IgD-negative memory B cell (primary cell): ENCODE measurements around the gene AMBP. TPM values are rescaled to one million over a fixed set of nuclear protein-coding genes. Genes with fewer than 3 reads are reported as not detected.
"Not testable (repeated sequence)": the region's sequence is repeated elsewhere in the genome, so short reads cannot be mapped to it uniquely, and the experiment has no call there.

Experiments
- H3K27ac Mint-ChIP-seq, 3 donors: one replicate each; pipeline ENCODE4 v1.8.0; 2020 to 2022; ENCODE audit warnings: mild to moderate bottlenecking in 3 of 3, mixed read lengths in 3 of 3, moderate library complexity in 1 of 3
- H3K27me3 Mint-ChIP-seq: one replicate; pipeline ENCODE4 v1.8.0; 2021; ENCODE audit warnings: mixed read lengths
- H3K36me3 Mint-ChIP-seq: one replicate; pipeline ENCODE4 v1.8.0; 2020; ENCODE audit warnings: mild to moderate bottlenecking, mixed read lengths
- H3K4me1 Mint-ChIP-seq, 3 donors: one replicate each; pipeline ENCODE4 v1.8.0; 2020 to 2022; ENCODE audit warnings: mixed read lengths in 3 of 3, mild to moderate bottlenecking in 1 of 3
- H3K4me3 Mint-ChIP-seq, 4 donors: one replicate each; pipeline ENCODE4 v1.8.0; 2020 to 2022; ENCODE audit warnings: mild to moderate bottlenecking in 4 of 4, mixed read lengths in 4 of 4, moderate library complexity in 3 of 4
- H3K9me3 Mint-ChIP-seq, 3 donors: one replicate each; pipeline ENCODE4 v1.8.0; 2020 to 2021; ENCODE audit warnings: mixed read lengths in 3 of 3, mild to moderate bottlenecking in 1 of 3
- polyA plus RNA-seq: library from polyadenylated mRNA; unstranded; fragments of 300-500 nt; fragmentation: Illumina TruSeq; gene quantifications from one replicate; pipeline ENCODE4 v1.2.3, GENCODE V29; 2021

AMBP gene
- polyA plus RNA-seq, 1 donor from 2014 or later: not detected

DNA sequence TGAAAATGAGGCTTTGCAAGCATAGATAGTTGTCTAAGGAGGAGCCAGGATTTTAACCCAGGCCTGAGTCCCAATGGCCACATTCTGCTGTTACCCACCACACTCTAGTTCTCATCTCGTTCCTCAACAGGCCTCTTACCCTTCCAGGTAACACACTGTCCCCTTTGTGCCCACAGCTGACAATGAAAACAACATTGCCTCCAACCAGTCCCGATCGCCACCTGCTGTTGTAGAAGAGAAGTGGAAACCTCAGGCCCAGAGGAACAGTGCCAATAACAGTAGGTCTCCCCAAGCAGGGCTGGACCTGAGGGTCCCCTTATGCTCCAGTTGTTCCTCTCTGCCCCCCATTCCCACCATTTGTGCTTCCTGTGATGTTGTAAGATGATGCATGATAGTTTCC lies 30.4 kb downstream of the AMBP start:
- Mint-ChIP-seq H3K9me3 (no peaks in the 10 kb centered on the region), H3K4me3 (no peak overlapping the region), H3K27me3 (no peaks in the 10 kb centered on the region), H3K36me3 (peaks cover 2% of the 10 kb centered on the region), H3K4me1 (peaks cover 0 to 3% (median 0%) of the 10 kb centered on the region in 3 donors), H3K27ac (no peak overlapping the region)

DNA sequence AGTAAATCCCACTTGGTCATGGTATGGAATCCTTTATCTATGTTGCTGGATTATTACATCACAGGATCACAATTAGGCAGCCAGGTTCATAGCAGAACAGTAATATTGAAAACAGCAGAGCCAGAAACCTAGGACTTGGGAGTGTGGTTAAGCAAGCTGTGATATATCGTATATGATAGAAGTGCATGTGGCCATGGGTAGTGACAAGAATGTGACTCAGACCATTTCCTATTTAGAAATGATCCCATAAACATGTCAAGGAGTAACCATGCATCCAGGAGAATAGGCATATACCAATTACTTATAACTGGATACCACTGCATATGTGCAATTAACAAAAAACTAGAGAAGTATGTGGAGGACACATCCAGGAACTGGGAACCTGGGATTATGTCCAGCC lies 31.2 kb downstream of the AMBP start:
- H3K27me3 Mint-ChIP-seq: no peaks in the 10 kb centered on the region
- no peaks in the 10 kb centered on the region for H3K36me3 Mint-ChIP-seq
- no peak overlapping the region for H3K27ac Mint-ChIP-seq
- H3K9me3 Mint-ChIP-seq: no peaks in the 10 kb centered on the region
- no peak overlapping the region for H3K4me3 Mint-ChIP-seq
- peaks cover 0 to 3% (median 0%) of the 10 kb centered on the region in 3 donors for H3K4me1 Mint-ChIP-seq

DNA sequence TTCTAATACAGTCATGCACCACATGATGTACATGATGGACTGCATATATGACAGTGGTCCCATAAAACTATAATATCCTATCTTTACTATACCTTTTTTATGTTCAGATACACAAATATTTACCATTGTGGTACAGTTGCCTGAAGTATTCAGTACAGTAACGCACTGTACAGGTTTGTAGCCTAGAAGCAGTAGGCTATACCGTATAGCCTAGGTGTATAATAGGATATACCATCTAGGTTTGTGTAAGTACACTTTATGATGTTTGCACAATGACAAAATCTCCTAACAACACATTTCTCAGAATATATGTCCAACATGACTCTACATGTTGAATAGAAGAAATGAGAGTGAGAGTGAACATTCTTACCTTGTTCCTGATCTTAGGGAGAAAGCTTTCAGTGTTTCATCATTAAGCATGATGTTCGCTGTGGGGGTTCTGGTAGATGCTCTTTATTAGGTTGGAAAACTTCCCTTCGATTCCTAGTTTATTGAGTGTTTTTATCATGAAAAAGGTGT lies 31.8 kb downstream of the AMBP start:
- no peaks in the 10 kb centered on the region for H3K36me3 Mint-ChIP-seq
- no peaks in the 10 kb centered on the region for H3K9me3 Mint-ChIP-seq
- H3K27me3 Mint-ChIP-seq: no peaks in the 10 kb centered on the region
- H3K27ac Mint-ChIP-seq: no peak overlapping the region
- peaks cover 0 to 3% (median 0%) of the 10 kb centered on the region in 3 donors for H3K4me1 Mint-ChIP-seq
- H3K4me3 Mint-ChIP-seq: no peak overlapping the region

DNA sequence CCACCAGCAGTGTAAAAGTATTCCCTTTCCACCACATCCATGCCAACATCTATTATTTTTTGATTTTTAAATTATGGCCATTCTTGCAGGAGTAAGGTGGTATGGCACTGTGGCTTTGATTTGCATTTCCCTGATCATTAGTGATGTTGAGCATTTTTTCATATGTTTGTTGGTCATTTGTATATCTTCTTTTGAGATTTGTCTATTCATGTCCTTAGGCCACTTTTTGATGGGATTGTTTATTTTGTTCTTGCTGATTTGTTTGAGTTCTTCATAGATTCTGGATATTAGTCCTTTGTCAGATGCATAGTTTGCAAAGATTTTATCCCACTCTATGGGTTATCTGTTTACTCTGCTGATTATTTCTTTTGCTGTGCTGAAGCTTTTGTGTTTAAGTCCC lies 34.4 kb downstream of the AMBP start:
- not testable (repeated sequence) for H3K4me1 Mint-ChIP-seq, H3K36me3 Mint-ChIP-seq, H3K4me3 Mint-ChIP-seq, H3K9me3 Mint-ChIP-seq, H3K27me3 Mint-ChIP-seq, H3K27ac Mint-ChIP-seq

DNA sequence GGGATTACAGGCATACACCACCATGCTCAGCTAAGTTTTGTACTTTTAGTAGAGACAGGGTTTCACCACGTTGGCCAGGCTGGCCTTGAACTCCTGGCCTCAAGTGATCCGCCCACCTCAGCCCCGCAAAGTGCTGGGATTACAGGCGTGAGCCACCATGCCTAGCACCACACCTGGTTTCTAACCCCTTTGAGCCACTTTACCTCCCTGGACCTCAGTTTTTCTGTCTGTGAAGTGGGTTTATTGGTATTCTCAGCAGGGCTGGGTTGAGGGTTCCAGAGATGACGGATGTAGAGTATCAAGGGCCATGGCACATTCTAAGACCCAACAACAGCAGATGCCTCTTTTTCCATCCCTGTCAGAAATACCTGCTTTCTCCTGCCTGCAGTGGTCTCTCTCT lies 38.6 kb downstream of the AMBP start:
- Mint-ChIP-seq H3K9me3 (no peaks in the 10 kb centered on the region), H3K36me3 (no peaks in the 10 kb centered on the region), H3K4me3 (no peak overlapping the region), H3K27me3 (no peaks in the 10 kb centered on the region), H3K4me1 (peaks cover 0 to 3% (median 0%) of the 10 kb centered on the region in 3 donors), H3K27ac (no peak overlapping the region)

DNA sequence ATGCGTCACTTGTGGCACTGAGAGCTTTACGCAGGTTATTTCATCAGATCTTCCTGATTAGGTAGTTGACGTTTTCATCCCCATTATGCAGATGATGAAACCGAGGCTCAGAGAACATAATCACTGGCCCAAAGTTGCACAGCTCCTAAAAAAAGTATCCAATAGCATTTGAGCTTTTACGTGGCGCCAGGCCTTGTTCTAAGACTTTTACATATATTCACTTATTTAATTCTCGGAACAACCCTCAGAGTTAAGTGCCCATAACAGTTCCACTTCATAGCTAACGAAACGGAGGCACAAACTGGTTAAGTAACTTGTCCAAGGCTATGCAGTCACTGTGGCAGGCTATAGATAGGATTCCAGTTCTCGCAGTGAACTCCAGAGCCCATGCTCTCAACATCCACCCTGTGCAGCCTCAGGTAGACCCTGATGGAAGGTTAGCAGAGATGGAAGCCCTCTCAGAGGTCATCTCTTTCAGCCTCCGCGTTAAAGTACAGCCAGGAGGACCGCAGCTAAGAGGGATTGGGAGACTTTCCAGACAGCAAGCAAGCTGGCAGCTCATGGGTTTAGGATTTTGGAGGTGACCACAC lies 39.3 kb downstream of the AMBP start:
- peaks cover 0 to 2% (median 0%) of the 10 kb centered on the region in 3 donors for H3K4me1 Mint-ChIP-seq
- no peaks in the 10 kb centered on the region for H3K36me3 Mint-ChIP-seq
- H3K27ac Mint-ChIP-seq: no peak overlapping the region
- H3K9me3 Mint-ChIP-seq: no peaks in the 10 kb centered on the region
- H3K27me3 Mint-ChIP-seq: no peaks in the 10 kb centered on the region
- no peak overlapping the region for H3K4me3 Mint-ChIP-seq

DNA sequence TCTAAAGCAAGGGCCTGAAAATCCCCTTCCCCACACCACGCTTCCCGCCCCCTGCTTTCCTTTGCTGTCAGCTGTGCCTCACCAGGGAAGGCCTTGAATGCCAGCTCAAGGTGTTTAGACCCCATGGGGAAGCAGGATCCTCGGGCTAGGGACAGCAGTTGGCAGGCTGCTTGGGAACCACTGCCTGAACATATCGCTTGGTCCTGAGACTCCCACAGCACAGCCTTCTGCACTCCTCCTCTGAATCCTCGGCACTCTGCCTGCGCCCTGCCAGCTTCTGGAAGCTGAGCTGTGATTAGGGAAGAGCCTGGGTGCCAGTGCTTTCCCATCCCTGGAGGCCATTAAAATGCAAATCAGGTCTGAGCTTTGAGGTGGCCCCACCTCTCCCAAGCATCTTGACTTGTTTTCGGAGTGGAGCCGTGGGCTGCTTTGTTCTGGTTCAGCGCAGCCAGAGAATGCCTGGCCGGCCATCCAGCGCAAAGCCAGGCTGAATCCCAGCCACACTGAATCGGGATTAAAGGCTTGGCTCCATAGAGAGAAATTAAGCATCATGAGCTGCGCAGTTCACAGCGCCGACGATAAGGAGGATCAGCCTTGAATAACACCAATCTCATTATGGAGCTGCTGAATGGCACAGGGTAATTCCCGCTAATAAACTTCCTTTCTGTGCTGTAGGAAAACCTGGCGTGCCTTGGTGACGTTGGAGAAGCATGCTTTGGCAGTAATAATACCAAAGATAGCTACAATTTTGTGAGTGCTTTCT lies 40.0 kb downstream of the AMBP start:
- Mint-ChIP-seq H3K9me3 (no peaks in the 10 kb centered on the region), H3K36me3 (no peaks in the 10 kb centered on the region), H3K4me1 (no peaks in the 10 kb centered on the region), H3K27ac (no peak overlapping the region), H3K27me3 (no peaks in the 10 kb centered on the region), H3K4me3 (no peak overlapping the region)

DNA sequence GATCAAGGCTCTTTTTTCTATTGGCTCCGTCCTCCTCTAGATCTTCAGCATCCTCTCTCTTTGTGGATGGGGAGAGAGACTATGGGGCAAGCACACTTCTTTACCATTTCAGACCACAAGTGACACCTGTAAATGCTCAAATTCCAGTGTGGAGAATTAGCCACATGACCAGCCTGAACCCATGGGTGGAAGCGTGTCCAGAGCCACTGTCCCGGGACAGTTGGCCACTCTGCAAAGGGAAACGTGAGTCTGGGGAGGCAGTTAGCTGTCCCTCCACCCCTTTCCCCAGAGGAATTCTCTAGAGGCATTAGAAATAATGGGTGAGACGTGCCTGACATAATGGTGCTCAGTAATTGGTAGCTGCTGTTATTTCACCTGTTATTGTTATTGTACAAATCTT lies 40.9 kb downstream of the AMBP start:
- no peak overlapping the region for H3K27ac Mint-ChIP-seq
- no peaks in the 10 kb centered on the region for H3K4me1 Mint-ChIP-seq
- no peaks in the 10 kb centered on the region for H3K27me3 Mint-ChIP-seq
- no peaks in the 10 kb centered on the region for H3K9me3 Mint-ChIP-seq
- H3K36me3 Mint-ChIP-seq: no peaks in the 10 kb centered on the region
- no peak overlapping the region for H3K4me3 Mint-ChIP-seq

DNA sequence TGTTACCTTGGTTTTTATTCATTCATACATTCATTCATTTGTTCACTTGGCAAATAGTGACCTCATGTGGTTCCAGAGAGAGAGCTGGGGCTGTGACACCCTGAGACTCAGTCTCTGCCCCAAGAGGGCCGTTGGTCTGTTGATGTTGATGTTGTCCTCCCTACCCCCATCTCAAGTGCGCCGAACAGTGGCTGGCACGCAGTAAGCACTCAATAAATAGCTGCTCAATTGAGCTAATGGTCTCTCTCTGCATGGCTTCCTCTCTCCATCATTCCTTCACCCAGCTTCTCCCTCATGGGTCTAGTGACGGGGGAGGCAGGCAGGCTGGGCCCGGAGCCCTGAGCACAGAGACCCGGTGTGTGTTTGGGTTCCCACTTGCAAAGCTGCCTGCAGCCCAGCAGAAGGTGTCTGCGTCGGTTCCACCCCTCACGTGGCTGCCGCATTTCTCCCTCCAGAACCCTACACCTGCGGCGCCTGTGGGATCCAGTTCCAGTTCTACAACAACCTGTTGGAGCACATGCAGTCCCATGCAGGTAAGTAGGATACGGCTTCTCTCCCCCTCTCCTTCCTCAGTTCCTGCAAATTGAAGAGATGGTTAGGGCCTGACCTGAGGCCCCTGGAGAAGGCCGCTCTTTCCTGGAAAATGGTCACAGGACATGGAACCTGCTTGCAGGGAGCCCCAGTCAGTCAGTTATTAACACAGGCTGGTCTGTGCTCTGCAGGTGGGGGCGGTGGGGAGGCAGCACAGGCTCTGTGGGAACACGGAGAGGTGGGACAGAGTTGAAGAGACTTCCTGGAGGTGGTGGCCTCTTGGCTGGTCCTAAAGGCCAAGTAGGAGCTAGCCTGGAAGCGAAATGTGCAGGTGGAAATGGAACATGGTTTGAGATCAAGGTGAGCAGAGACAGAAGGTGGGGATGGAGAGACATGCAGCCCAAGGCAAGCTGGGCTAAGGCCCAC lies 42.0 kb downstream of the AMBP start:
- Mint-ChIP-seq H3K27ac (no peak overlapping the region), H3K9me3 (no peaks in the 10 kb centered on the region), H3K4me3 (no peak overlapping the region), H3K36me3 (no peaks in the 10 kb centered on the region), H3K27me3 (no peaks in the 10 kb centered on the region), H3K4me1 (no peaks in the 10 kb centered on the region)

DNA sequence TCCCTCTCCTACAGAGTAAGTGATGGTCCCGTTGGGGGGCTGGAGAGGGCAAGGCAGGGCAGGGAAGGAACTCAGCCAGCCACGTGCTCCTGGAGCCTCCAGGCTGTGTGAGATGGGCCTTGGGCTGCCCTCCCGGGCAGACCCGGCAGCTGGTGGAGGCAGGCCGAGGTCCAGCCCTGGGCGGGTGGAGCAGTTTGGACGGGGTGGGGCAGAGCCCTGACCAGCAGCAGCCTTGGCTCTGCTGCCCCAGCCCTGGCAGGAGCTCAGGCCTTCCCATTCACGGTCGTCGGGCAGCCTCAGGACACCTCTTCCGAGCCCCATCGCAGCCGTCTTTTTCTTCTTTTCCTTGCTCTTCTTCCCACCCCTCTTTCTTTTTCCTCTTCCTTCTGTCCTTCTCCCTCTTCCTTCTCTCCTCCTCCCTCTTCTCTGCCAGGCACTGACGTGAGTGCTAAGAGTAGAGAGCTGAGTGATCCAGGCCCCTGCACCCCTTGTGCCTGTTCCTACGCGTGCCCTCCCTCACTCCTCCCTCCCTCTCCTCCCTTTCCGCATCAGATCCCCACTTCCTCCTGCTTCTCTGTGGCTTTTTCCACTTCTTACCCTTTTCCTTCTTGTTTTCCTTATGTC lies 42.8 kb downstream of the AMBP start:
- Mint-ChIP-seq H3K9me3 (peaks cover 0 to 2% (median 0%) of the 10 kb centered on the region in 3 donors), H3K4me1 (no peaks in the 10 kb centered on the region), H3K27ac (no peak overlapping the region), H3K4me3 (no peak overlapping the region), H3K27me3 (no peaks in the 10 kb centered on the region), H3K36me3 (no peaks in the 10 kb centered on the region)

DNA sequence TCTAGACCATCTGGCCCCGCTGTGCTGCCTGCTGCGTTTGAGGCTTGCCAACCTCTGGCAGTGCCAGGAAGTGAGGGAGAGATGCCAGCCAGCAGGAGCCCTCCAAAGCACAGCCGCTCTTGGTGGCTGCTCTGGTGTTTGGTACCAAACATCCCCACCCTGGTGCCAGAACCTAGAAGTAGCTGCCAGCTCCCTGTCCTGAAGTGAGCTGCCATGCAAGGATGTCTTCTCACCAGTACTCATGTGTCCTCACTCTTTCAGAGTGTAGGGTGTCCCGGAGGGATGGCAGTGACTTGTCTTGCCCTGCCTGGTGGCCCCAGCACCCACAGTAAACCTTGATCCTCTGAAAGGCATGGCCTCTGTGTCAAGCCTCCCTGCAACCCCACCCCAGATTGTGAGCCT lies 43.4 kb downstream of the AMBP start:
- Mint-ChIP-seq H3K9me3 (peaks cover 0 to 2% (median 0%) of the 10 kb centered on the region in 3 donors), H3K4me1 (no peaks in the 10 kb centered on the region), H3K36me3 (no peaks in the 10 kb centered on the region), H3K4me3 (no peak overlapping the region), H3K27me3 (no peaks in the 10 kb centered on the region), H3K27ac (no peak overlapping the region)

DNA sequence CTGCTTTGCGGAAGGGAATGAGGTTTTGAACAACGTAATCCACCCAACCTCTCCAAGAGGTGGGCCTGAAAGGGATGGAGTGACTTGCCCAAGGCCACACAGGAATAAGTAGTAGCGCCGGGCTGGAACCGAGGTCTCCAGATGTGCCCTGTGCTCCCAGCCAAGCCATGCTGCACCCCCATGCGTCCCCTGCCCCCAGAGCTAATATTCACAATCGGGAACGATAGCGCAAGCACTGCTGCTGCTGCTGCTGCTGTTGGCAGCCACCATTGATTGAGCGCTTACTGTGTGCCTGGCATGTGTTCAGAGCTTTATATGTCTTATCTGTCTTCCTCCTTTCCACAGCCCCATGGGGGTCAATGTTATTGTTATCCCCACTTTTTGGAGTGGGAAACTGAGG lies 43.9 kb downstream of the AMBP start:
- no peak overlapping the region for H3K27ac Mint-ChIP-seq
- no peaks in the 10 kb centered on the region for H3K4me1 Mint-ChIP-seq
- H3K27me3 Mint-ChIP-seq: no peaks in the 10 kb centered on the region
- H3K9me3 Mint-ChIP-seq: peaks cover 0 to 2% (median 0%) of the 10 kb centered on the region in 3 donors
- peaks cover 3% of the 10 kb centered on the region for H3K36me3 Mint-ChIP-seq
- H3K4me3 Mint-ChIP-seq: no peak overlapping the region

DNA sequence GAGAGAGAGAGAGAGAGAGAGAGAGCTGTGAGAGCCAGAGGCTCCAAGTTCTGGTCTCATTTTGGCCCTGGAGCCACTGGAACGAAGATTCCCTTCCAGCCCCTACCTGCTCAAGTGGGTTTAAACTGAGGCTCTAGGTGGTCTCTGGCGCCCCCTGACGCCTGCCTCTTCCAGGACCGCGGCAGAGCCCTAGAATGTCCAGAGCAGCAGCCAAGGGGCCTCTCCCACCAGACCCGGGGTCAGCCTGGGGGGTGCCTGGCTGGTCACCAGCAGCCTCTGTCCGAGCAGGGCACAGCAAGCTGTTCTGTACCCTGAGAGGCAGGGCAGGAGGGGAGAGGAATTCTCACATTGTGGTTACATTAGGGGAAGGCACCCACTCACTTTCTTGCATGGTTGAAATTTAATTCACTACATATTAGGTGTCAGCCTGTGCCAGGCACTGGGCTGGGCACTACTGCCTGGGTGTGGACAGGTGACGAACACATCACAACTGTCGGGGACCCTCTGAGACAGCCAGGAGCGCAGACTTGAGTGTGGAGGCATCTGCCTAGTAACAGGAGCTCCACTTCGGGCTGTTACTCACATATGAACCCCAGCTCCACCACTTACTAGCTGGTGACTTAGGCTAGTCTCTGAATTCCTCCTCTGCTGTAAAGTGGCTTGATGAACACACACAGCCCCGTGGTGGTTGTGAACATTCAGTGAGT lies 44.5 kb downstream of the AMBP start:
- Mint-ChIP-seq H3K27me3 (no peaks in the 10 kb centered on the region), H3K9me3 (peaks cover 0 to 2% (median 0%) of the 10 kb centered on the region in 3 donors), H3K4me1 (no peaks in the 10 kb centered on the region), H3K4me3 (no peak overlapping the region), H3K36me3 (peaks cover 3% of the 10 kb centered on the region), H3K27ac (no peak overlapping the region)
